ENCODE measurements around the gene TNFRSF12A. TPM values are rescaled to one million over a fixed set of nuclear protein-coding genes. Genes with fewer than 3 reads are reported as not detected.

Gene TNFRSF12A
- total RNA-seq, 4 donors from 2014 or later: 4.1 to 56.4 (median 39.8) TPM

GRCh38 chr16:3030222-3031212 lies 10.3 kb downstream of the TNFRSF12A start:
- Histone ChIP-seq H3K36me3 (peaks cover 0 to 22% (median 0%) of the 10 kb centered on the region in 3 donors), H3K27me3 (peaks cover 0 to 4% of the 10 kb centered on the region in 2 donors), H3K4me1 (peaks cover 3 to 40% (median 10%) of the 10 kb centered on the region in 4 donors), H3K27ac (no peak overlapping the region), H3K9me3 (no peaks in the 10 kb centered on the region), H3K4me3 (no peak overlapping the region)
- DNase-seq: no peak
- TF ChIP-seq POLR2A (IDR thresholded peaks at IDR 0.05) (no peak), CTCF (IDR thresholded peaks at IDR 0.05) (no peak)

GRCh38 chr16:3032624-3033023 lies 12.5 kb downstream of the TNFRSF12A start:
- H3K27me3 ChIP-seq: peaks cover 0 to 12% of the 10 kb centered on the region in 2 donors
- peaks cover 3 to 52% (median 14%) of the 10 kb centered on the region in 4 donors for H3K4me1 ChIP-seq
- H3K9me3 ChIP-seq: no peaks in the 10 kb centered on the region
- peak overlapping the region in 1 of 4 donors; percentile 12 for H3K27ac ChIP-seq
- TF ChIP-seq POLR2A (IDR thresholded peaks at IDR 0.05) (peak in 1 of 2 donors; percentile 19), CTCF (IDR thresholded peaks at IDR 0.05) (no peak)
- H3K36me3 ChIP-seq: peaks cover 0 to 4% (median 0%) of the 10 kb centered on the region in 3 donors
- DNase-seq: no peak
- H3K4me3 ChIP-seq: no peak overlapping the region

GRCh38 chr16:3035289-3035971 lies 15.3 kb downstream of the TNFRSF12A start:
- Histone ChIP-seq H3K4me1 (peaks cover 0 to 44% (median 7%) of the 10 kb centered on the region in 4 donors), H3K4me3 (peak overlapping the region in 3 of 4 donors; percentile 34 to 68 (median 61)), H3K36me3 (peaks cover 0 to under 1% (median 0%) of the 10 kb centered on the region in 3 donors), H3K9me3 (no peaks in the 10 kb centered on the region), H3K27ac (peak overlapping the region in 1 of 4 donors; percentile 79), H3K27me3 (peaks cover 0 to 12% of the 10 kb centered on the region in 2 donors)
- TF ChIP-seq POLR2A (IDR thresholded peaks at IDR 0.05): no peak
- TF ChIP-seq CTCF (IDR thresholded peaks at IDR 0.05): no peak
- DNase-seq: no peak

- no peaks in the 10 kb centered on the region for H3K36me3 ChIP-seq
- TF ChIP-seq POLR2A (IDR thresholded peaks at IDR 0.05) (no peak), CTCF (IDR thresholded peaks at IDR 0.05) (no peak)
- H3K4me3 ChIP-seq: peak overlapping the region; percentile 4 to 68 (median 48)
- peaks cover 0 to 12% of the 10 kb centered on the region in 2 donors for H3K27me3 ChIP-seq
- DNase-seq: peak in 1 of 3 donors; percentile 78
- H3K9me3 ChIP-seq: no peaks in the 10 kb centered on the region
- H3K27ac ChIP-seq: peak overlapping the region in 3 of 4 donors; percentile 74 to 79 (median 77)
- peaks cover 0 to 44% (median 7%) of the 10 kb centered on the region in 4 donors for H3K4me1 ChIP-seq
Observed at GRCh38 chr16:3035972-3036725, 16.0 kb downstream of the TNFRSF12A start.

All from Peyer's patch (tissue), 4 donors.